Psoas muscle (tissue), 8 donors: Measurements from ENCODE around the gene CATSPER4. TPM values are rescaled to one million over a fixed set of nuclear protein-coding genes. Genes with fewer than 3 reads are reported as not detected.

Experiments
- ATAC-seq, 4 donors: fragments of 200-7000 bp; cut with Tn5 transposase; one replicate each; pipeline ENCODE4 v1.9.1; 2020; ENCODE audit warnings: moderate library complexity in 3 of 4, mild to moderate bottlenecking in 2 of 4
- DNase-seq, 2 donors: peaks; one replicate each; pipeline ENCODE4 v3.0.0-alpha.2; 2020
- H3K27ac ChIP-seq: fragments of 200-600 bp; one replicate; pipeline ENCODE4 v1.8.0; 2022
- H3K27me3 ChIP-seq, 3 donors: fragments of 200-600 bp in 1 of 3; one replicate each; pipeline versions ENCODE4 v1.6.1 to v1.8.0; 2013 to 2022; ENCODE audit warnings: low read length in 2 of 3, mild to moderate bottlenecking in 2 of 3, moderate library complexity in 1 of 3; ENCODE audit not compliant: insufficient read depth in 3 of 3
- H3K36me3 ChIP-seq, 2 donors: fragments of 200-600 bp in 1 of 2; one replicate each; pipeline versions ENCODE4 v1.6.1 to v1.8.0; 2013 to 2022; ENCODE audit warnings: low read depth in 1 of 2, mild to moderate bottlenecking in 1 of 2, moderate library complexity in 1 of 2; ENCODE audit not compliant: insufficient read depth in 1 of 2
- H3K4me1 ChIP-seq: fragments of 200-600 bp; one replicate; pipeline ENCODE4 v1.8.0; 2022
- H3K4me3 ChIP-seq: fragments of 200-600 bp; one replicate; pipeline ENCODE4 v1.8.0; 2022; ENCODE audit warnings: mild to moderate bottlenecking
- H3K9me3 ChIP-seq: fragments of 200-600 bp; one replicate; pipeline ENCODE4 v1.8.0; 2022
- WGBS, 3 donors: extraction: QIAGEN DNeasy Blood & Tissue Kit; methylation state at CpG; one replicate each; pipeline versions ENCODE4 v1.1.6 to v1.1.7; 2013; 5-methylcytosine and 5-hydroxymethylcytosine counted together
- intact Hi-C, 2 donors: fragments of 100-400 bp; cut with DNase I; formaldehyde crosslinking; loops; one replicate each; pipeline versions ENCODE4 v1.11.0 to v1.14.2; 2022
- long read RNA-seq, 2 donors: library from polyadenylated mRNA; unstranded; transcript quantifications; one replicate each; pipeline ENCODE4 v2.0.0, GENCODE V29; 2021
- polyA plus RNA-seq, 3 donors: library from polyadenylated mRNA; stranded (reverse); fragments of 200-250 nt; gene quantifications; one replicate each; pipeline ENCODE4 v1.2.3, GENCODE V29; 2013
- total RNA-seq, 4 donors: library from RNA; stranded (reverse); fragmentation: NEBNext Ultra II Directional in 2 of 4; extraction: Animal tissue kit (Norgen Biotek cat#: 25700) in 2 of 4; gene quantifications; one replicate each; pipeline versions ENCODE4 v1.2.1 to v1.2.4, GENCODE V29; 2021 to 2023
- TF ChIP-seq, protein P1 (sequence below): fragments of 200-600 bp; IDR thresholded peaks from one replicate; pipeline ENCODE4 v1.8.0; 2022; ENCODE audit warnings: antibody characterized with exemption
- donor health status: healthy with polysubstance abuse.
- donor health status: DM: no; HTN: no; CAD: no; lungs with moderate emphysema.
- donor health status: Bipolar disorder and iron deficiency.
- donor health status: healthy.
- donor health status: DM: yes; HTN: yes; CAD: no.
- donor health status: DM: no; HTN: no; CAD: no.
- donor health status: DM: no; HTN: no; CAD: no.
- donor health status: DM: yes; HTN: yes; CAD: no.

CATSPER4 gene
- total RNA-seq (under 1 TPM in 1 of 4 donors, not detected in 3; 0.24 TPM), polyA plus RNA-seq (under 1 TPM in 1 of 3 donors, not detected in 2; 0.01 TPM)
- long read RNA-seq, donor 1 = 0 reads
- long read RNA-seq, donor 2 = 0 reads

DNA sequence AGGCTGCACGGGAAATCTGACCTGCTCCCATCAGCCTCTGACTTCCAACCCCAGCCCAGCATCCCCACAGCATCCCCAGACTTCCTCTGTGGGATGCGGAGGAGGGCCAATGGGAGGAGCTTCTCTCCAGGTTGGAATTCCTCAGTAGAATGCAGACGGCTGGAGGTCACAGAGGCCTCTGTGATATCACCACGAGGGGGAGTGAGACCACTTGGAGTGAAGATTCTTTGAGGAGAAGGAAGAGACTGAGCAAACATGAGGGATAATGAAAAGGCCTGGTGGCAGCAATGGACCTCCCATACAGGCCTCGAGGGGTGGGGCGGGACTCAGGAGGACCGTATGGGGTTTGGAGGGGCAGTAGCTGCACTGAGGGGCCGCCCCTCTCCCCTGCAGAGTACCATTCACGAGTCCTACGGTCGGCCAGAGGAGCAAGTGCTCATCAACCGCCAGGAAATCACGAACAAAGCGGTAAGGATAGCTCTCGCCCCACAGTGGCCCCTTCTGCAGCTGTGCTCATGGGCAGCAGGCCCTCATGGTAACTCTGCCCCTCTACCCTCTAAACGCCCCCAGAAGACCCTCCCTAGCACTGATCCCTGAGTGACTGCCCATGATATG lies at the start of gene CATSPER4:
TSS of gene CATSPER4 (plus strand) at position 230 of the 615 bp plus-strand sequence. CDS start at position 256, 26 bp downstream.
- Histone ChIP-seq H3K4me1 (no peaks in the 10 kb centered on the region), H3K27ac (no peak within 1 kb of the TSS), H3K36me3 (peaks cover 0 to 44% of the 10 kb centered on the region in 2 donors), H3K4me3 (no peak within 1 kb of the TSS), H3K9me3 (no peaks in the 10 kb centered on the region), H3K27me3 (no peaks in the 10 kb centered on the region)
- DNase-seq (no peak), ATAC-seq (peak; percentile 32 to 68 (median 48))
- WGBS, 3 donors = 45 to 52% (median 46%) methylated on average over 11 to 16 of the region's 16 CpGs
- TF ChIP-seq, protein P1, sequence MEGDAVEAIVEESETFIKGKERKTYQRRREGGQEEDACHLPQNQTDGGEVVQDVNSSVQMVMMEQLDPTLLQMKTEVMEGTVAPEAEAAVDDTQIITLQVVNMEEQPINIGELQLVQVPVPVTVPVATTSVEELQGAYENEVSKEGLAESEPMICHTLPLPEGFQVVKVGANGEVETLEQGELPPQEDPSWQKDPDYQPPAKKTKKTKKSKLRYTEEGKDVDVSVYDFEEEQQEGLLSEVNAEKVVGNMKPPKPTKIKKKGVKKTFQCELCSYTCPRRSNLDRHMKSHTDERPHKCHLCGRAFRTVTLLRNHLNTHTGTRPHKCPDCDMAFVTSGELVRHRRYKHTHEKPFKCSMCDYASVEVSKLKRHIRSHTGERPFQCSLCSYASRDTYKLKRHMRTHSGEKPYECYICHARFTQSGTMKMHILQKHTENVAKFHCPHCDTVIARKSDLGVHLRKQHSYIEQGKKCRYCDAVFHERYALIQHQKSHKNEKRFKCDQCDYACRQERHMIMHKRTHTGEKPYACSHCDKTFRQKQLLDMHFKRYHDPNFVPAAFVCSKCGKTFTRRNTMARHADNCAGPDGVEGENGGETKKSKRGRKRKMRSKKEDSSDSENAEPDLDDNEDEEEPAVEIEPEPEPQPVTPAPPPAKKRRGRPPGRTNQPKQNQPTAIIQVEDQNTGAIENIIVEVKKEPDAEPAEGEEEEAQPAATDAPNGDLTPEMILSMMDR = peak; percentile 25
- intact Hi-C loops = no loop called here

DNA sequence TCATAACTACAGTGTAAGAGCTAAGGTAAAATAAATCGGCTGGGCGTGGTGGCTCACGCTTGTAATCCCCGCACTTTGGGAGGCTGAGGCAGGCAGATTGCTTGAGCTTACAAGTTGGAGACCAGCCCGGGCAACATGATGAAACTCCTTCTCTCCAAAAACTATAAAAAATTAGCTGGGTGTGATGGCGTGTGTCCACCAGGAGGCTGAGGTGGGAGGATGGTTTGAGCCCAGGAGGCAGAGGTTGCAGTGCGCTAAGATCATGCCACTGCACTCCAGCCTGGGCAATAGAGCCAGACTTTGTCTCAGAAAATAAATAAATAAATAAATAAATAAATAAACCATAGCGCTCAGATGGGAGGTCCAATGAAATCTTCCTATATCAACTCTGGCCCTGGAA lies 48.2 kb upstream of the CATSPER4 start:
- H3K36me3 ChIP-seq = no peaks in the 10 kb centered on the region
- H3K27me3 ChIP-seq = no peaks in the 10 kb centered on the region
- H3K27ac ChIP-seq = no peak overlapping the region
- no peaks in the 10 kb centered on the region for H3K9me3 ChIP-seq
- DNase-seq (no peak), ATAC-seq (no peak)
- WGBS, 3 donors = 84 to 89% (median 84%) methylated on average over 8 of the region's 8 CpGs
- intact Hi-C loops = no loop called here
- H3K4me3 ChIP-seq = no peak overlapping the region
- TF ChIP-seq, protein P1 = no peak
- no peaks in the 10 kb centered on the region for H3K4me1 ChIP-seq

DNA sequence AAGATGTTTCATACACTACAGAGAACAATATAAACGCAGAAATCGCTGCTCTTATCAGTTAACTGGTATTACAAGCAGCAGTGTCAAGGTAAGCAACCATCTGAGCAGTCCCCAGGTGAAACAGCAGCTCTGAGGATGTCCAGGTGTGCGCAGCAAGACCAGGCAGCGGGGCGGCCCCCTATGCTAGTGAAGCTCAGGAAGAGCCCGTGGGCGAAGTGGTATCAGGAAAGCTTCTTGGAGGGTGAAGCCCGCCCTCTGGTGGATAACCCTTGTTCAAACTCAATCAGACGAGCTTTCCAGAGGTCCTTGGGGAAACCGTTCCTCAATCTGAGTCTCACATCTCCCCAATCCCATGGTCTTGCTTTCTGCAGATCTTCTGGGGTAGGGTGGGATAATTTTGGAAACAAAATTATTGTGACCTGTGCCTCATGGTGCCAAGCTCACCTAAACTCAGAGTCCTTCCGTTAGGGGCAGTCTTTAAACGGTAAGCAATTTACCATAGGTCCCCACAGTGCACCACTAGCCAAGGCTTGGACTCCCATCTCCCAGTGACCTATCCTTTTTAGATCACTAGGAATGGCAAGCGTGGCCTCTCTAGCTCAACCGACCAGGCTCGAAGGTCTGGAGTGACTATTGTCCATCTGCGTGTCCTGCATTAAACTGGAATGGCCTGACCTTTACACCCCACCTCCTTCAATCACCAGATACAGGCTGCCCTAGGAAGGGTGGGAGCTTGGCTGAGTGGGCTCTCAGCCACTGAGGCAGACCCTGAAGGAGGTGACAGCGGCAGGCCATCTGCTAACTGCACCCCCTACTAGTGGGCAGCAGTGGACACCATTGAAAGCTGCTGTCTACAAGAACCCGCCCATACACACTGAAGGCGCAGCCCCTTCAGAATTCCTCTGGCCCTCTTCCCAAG lies 45.1 kb upstream of the CATSPER4 start:
- Histone ChIP-seq H3K36me3 (no peaks in the 10 kb centered on the region), H3K27ac (no peak overlapping the region), H3K4me1 (no peaks in the 10 kb centered on the region), H3K9me3 (no peaks in the 10 kb centered on the region), H3K4me3 (no peak overlapping the region), H3K27me3 (no peaks in the 10 kb centered on the region)
- peak; percentile 76 to 86 for DNase-seq
- TF ChIP-seq, protein P1 = peak; percentile 85
- 26 to 28% (median 26%) methylated on average over 19 of the region's 19 CpGs for WGBS, 3 donors
- peak; percentile 93 to 98 (median 96) for ATAC-seq
- intact Hi-C loops = loop anchor here (1.0 to 2.0 kb wide), 3 partner anchors 39 to 108 kb away; no protein-coding TSS in a partner anchor

DNA sequence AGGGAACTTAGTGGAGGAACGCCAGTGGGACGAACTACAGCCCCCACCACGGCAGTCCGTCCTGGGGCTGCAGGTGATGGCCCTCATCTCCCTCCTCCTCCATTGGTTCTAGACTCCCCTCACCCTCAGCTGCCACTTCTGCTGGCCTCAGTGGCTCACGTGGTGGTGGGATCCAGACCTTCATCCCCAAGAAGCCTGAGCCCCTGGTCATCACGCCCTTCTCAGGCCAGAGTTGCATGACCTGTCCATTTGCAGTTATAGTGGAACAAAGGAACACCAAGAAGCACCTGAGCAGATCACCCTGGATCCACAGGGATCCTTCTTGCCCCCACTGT lies 44.5 kb upstream of the CATSPER4 start:
- H3K4me1 ChIP-seq = no peaks in the 10 kb centered on the region
- H3K9me3 ChIP-seq = no peaks in the 10 kb centered on the region
- no peaks in the 10 kb centered on the region for H3K36me3 ChIP-seq
- no peak overlapping the region for H3K4me3 ChIP-seq
- H3K27ac ChIP-seq = no peak overlapping the region
- ATAC-seq (no peak), DNase-seq (no peak)
- TF ChIP-seq, protein P1 = no peak
- intact Hi-C loops = loop anchor here (1.0 to 2.0 kb wide), 3 partner anchors 40 to 109 kb away; no protein-coding TSS in a partner anchor
- H3K27me3 ChIP-seq = no peaks in the 10 kb centered on the region
- WGBS, 3 donors = 47 to 63% (median 59%) methylated on average over 4 to 6 of the region's 6 CpGs
